Measurements from ENCODE around the gene IL12A. TPM values are rescaled to one million over a fixed set of nuclear protein-coding genes. Genes with fewer than 3 reads are reported as not detected.

Gene IL12A
- 0.29 TPM for total RNA-seq
- long read RNA-seq = 0 reads

DNA sequence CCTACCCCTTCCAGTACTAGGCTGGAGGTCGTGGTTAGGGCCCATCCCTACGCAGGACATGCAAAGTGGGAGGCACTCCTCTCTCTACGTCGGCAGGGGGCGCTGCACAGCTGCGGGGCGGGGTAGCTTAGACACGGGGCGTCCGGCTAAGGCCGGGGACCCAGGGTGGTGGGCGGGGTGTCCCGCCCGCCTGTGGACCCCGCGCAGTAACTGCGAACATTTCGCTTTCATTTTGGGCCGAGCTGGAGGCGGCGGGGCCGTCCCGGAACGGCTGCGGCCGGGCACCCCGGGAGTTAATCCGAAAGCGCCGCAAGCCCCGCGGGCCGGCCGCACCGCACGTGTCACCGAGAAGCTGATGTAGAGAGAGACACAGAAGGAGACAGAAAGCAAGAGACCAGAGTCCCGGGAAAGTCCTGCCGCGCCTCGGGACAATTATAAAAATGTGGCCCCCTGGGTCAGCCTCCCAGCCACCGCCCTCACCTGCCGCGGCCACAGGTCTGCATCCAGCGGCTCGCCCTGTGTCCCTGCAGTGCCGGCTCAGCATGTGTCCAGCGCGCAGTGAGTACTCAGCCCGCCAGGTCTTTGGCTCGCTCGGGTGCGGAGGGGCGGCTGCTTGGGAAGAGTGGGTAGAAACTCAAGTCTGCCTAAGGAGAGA, at the start of gene IL12A:
TSS of gene IL12A (plus strand) at position 219 of the 655 bp plus-strand sequence.
- DNase-seq (ENCODE audit: low spot score) = peak; percentile 93

DNA sequence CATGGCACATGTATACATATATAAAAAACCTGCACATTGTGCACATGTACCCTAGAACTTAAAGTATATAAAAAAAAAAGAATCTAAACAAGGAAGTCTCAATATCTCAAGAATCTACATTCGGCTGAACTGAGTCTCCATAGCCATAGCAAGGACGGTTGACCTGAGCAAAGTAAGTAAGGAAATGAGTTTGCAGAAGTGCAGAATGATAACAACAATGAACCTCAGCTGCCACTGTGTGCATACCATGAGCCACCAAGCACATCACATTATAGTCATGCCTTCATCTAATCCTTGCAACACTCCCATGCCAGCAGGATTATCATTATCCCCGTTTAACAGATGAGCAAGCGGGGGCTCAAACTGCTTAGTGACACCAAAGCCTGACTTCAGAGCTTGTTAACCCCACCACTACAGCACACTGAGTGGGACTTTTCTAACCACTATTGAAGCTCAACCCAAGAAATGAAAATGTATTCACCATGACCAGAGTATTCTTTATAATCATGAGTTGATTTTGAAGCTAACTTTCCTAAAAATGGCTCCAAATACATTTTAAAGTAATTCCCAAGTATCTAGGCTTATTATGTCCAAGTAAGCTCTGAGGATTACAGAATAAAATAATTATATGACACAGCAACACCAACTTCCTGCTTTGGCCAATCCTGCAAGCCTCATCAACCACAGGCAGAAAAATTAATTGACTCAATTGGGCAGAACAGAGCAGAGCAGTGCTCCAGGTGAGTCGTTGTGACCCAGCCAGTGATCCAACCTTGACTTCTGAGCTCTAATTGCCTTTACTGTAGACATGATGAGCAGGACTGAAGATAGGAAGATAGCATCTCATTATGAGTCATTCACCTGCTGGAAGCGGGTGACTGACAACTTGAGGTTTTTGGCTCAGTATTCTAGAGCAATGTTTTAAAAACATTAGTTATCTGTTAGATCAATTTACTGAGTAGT, 47.3 kb upstream of the IL12A start:
- DNase-seq (ENCODE audit: low spot score) = no peak

DNA sequence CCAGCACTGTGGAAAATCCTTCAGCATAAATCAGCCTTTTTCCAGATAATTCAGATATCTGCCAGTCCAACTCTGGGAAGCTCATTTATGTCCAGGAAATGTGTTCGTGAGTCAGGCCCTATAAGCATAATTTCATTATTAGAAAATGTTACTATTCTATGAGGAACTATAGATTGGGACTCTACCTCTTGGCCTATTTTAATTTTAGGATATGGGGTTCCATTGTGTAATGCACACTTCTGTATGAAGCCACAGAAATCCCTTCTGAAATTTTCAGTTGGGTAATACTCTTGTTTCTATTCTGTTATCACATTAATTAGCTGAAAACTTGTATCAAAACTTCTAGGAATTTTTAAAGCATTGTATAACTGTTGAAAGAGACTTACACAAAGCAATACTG, 43.9 kb upstream of the IL12A start:
- DNase-seq (ENCODE audit: low spot score) = no peak

DNA sequence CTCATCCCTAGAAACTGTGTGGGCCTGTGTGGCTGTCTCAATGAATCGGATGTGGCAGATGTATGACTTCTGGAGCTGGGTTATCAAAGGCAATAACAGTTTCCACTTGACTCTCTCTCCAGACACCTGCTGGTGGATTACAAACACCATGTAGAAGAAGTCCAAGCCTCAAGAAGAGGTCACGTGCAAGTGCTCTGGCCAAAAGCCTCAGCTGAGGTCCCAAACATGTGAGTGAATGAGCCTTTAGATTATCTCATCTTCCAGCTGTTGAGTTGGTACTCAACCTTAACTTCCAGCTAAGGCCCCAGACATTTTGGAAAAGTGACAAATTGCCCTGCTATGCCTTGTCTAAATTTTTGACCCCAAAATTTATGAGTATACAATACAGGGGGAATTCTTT, 42.7 kb upstream of the IL12A start:
- no peak for DNase-seq (ENCODE audit: low spot score)

DNA sequence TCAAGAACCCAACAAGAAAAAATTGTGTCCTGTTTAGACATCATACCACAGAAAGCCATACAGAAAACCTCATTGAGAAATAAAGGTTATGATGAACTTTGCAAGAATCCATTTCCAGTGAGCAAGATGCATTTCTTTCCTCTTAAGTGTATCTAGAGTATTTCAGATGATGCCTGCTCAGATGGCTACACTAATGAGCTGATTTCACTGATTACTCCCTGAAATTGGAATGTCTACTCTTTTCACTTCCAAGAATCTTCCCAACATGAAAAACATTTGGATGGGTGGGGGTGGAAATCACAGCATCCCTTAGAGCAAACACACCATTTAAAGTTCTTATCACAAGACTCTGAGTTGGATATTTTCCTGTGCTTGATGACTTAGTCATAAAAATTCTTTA, 41.4 kb upstream of the IL12A start:
- DNase-seq (ENCODE audit: low spot score) = no peak

DNA sequence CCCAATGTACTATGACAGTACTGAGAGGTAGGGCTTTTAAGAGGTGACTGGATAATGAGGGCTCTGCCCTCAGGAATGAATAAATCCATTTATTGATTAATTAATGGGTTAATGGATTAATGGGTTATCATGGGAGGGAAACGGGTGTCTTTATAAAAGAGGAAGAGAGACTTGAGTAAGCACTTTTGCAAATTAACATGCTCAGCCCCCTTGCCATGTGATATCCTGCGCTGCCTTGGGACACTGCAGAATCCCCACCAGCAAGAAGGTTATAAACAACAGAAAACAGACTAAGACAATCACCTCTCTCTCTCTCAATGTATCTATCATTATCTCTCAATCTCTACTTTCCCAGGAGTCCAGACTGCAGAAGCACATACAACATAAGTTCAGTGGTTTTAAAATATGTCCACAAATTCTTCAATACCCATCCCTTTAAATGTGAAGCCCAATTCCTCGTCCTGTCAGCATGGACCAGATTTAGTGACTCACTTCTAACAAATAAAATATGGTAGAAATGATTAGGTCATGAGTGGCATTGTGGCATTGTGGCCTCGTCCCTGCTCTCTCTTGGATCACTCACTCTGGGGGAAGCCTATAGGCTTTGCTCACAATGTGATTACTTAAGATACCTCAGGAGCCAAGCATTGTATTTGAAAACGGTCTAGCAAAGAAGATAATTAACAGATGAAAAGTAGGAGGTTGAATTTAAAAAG, 40.0 kb upstream of the IL12A start:
- no peak for DNase-seq (ENCODE audit: low spot score)

DNA sequence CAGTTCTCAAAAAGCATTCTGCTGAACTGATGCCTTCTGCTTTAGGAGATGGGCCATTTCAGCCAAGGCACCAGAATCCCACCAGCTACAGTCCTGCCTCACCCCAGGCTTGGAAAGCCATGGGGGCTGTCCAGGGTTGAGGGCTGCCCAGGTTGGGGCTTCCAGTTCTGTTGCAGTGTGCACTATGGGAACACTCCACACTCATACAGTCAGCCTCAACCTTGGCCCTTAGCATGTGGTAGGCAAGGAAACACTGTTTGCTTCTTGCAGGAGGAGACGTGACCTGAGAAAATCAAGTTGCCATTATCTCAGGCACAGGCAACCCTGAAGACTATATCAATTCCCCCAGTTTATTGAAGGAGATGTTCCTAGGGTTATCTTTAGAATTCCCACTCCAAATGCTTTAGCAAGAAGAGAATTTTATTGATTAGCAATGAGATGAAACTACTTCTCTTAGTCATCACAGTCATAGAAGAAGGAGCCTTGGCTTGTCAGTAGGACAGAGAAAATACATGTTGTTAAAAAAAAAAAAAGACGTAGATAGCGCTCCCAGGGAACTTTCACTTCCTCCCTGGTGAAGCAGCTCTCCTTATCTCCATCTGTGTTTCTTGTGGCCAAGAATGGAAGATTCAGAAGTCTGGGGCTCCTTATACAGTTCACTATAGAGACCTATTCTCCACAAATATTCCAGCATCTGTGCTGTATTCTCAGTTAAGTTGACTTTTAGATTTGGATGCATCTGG, 38.3 kb upstream of the IL12A start:
- no peak for DNase-seq (ENCODE audit: low spot score)

DNA sequence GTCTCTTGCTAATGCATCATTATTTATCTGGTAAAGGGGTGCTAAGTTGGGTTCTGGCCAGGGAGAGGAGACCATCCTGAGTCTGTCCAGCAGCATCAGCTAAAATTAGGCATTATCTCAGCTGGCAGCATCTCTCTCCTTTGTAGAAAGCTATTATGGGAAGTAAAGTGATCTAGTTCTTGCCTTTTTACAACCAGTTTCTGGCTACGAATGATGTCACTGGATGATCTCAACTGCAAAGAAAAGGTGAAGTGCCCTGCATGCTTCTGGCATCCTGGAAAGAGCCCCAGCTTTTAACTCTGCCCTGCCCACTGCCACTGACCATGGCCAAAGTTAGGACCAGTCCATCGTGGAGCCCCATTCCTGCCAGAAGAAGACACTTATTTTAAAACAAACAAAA, 37.1 kb upstream of the IL12A start:
- no peak for DNase-seq (ENCODE audit: low spot score)

DNA sequence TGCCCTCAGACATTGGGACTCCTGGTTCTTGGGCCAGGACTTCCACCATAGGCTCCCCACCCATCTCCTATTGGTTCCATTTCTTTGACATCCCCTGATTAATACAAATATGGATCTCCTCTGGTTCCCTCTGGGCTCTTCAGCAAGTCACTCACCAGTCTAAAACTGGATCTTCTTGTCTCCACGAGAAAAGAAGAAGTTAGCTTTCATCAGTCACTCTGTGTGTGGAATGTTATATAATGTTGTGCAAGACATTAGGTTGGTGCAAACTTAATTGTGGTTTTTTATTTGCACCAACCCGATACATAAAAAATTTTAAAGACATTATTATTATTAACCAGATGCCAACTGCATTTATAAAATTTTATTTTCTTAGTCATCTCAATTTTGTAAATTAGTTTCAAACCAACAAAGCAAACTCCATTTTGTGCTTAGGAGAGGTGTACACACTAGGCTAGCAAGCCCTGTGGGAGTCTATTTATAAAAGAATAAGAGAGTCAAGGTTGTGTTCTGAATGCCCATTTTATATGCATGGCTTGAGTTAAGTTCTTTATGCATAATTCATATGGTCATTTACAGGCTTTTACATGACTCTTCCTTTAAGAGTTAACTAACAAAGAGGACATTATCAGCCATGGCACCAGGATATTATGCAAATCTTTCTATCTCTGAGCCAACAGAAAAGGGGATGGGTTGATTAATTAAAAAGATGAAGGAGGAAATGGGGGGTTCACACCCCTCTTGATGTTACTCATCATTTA, 35.1 kb upstream of the IL12A start:
- no peak for DNase-seq (ENCODE audit: low spot score)

DNA sequence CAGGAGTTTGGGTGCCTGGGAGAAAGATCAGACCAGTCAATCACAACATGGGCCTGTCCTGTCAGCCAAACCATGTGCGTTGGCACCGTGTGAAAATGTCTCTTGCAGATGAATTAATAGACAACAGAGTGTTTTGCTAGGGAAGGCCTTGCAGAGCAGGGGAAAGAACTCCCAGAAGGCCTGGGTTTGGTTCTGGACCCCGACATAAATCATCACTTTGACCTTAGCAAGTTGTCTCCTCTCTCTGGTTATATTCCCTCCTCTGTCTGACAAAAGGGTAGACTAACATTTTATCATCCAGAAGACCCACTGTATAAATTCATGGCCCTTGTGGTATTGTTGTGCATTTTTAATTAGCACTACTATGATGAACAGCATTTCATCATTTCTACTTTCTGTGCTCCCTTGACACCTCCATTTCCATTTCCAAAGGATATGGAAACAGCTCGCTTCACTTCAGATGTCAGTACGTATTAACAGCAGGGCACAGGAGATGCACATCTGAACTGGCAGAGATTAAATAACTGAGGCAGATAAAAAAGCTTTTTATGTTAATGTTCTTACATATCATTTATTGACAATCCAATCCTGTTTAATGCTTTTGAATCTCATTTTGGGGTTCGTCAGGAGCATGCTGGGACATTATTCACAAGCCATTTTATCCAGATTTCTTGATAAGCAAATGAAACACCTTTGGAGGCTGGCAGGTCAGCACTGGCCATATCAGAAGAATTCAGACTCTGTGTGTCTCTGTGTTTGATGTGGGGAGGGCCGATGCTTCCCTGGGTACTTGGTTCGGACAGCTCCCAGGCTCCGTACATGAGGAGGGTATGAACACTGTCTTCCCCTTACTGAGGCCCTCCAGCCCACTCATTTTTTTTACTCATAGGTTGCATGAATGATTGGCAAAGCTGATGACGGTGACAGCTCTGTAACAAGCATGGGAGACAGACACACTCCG, 28.2 kb upstream of the IL12A start:
- DNase-seq (ENCODE audit: low spot score) = no peak

DNA sequence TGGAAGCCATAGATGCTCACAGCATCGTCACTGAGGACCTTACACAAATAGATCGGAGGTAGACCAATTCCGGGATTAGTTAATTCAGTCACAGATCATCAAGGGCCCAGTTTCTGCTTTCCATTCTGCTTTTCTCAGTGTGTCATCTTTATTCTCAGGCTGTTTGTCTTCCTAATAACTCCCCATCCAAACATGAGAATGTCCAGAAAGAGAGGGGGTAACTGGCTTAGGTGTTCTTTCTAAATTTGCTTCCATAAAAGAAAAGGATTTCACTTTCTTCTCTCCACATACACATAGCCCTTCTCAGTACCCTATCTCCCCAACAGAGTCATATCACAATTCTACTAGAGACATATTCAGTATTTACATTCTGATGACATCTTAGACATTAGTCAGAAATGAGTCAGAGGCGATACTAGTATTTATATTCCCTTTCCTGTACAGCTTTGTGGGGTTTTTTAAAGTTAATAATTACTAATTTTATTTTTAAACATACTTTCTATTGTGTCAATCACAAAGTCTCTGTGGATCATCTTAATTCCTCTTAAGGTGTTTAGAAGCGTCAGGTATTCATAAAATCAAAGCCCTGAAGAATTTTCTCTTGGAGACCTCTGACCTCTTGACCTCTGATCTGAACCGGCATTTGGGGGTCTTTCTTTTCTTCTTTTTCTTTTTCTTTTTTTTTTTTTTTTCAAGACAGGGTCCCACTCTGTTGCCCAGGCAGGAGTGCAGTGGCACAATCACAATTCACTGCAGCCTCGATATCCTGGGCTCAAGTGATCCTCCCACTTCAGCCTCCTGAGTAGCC, 24.3 kb upstream of the IL12A start:
- DNase-seq (ENCODE audit: low spot score) = no peak

DNA sequence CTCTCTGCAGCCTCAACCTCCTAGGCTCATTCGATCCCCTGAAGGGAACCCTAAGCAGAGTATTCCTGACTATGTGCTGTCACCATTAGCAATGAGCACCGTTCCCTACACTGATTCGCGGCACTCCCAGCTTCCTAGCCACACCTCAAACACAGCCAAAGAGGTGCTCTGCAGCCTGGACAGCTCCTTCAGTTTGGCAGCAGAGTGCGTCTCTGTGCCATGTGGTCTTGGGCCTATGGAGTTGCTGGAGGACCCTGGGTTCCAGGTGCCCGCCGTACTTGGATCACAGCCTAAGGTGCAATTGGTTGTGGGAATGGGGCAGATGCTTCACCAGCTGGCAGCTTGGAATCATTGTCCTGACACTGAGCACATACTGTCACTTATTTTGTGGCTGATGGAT, 17.3 kb upstream of the IL12A start:
- DNase-seq (ENCODE audit: low spot score) = no peak

DNA sequence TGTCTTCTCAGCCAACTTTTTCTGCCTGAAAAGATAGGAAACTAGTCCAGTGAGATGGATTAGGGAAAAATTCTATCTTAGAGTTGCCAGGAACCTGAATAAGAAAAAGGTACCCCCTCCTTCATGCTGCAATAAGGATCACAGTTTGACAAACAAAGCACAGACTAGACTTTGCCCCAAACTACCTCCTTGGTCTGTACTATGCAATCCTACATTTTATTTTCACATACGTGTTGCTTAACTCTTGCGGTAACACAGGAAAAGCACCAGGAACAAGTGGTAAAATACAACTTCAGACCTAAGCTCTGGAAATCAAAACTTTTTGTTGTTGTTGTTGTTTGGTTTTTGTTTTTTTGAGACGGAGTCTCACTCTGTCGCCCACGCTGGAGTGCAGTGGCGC, 11.3 kb upstream of the IL12A start:
- no peak for DNase-seq (ENCODE audit: low spot score)

DNA sequence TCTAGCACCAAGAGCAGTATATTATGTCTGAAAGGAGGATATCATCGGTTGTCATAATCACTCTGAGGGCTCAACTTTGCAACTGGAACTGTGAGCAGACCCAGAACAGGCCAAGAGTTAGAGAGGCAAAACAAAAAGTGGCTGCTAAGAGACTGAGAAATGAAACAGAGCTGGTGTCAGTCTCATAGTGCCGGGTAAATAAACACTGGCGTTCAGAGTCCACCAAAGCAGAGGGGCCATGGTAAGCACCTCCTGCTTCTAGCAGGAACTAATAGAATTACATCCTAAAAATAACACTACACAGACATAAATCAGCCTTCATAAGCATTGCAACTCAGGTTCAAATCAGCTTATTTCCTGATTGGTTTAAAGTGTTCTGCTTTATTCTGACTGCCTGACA, 10.3 kb upstream of the IL12A start:
- no peak for DNase-seq (ENCODE audit: low spot score)

DNA sequence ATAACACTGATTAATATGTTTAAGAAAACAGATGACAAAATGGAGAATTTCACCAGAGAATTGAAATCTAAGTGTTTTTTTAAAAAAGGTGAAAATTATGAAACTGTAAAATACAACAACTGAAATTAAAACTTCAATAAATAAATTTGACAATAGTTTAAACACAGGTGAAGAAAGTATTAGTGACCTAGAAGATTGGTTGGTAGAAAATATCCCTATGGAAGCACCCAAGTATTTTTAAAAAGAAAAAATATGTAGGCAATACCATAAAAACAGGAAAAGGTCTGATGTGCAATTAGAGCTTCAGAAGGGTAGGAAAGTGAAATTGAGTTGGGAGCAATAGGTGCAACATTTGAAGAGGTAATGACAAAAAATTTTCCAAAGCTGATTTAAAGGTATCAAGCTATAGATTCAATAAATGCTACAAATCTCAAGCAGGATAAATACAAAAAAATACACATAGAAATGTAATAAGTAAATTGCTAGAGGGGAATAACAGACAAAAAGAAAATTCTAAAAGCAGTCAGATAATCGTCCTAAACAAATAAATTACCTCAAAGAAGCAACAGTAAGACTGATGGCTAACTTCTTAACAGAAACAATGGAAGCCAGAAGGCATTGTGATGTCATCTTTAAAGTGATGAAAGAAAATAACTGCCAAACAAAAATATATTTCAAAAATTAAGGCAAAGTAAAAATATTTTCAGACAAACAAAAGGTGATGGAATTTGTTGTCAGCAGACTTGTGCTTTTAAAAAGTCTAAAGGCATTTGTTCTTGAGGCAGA, 9.5 kb upstream of the IL12A start:
- DNase-seq (ENCODE audit: low spot score) = no peak

DNA sequence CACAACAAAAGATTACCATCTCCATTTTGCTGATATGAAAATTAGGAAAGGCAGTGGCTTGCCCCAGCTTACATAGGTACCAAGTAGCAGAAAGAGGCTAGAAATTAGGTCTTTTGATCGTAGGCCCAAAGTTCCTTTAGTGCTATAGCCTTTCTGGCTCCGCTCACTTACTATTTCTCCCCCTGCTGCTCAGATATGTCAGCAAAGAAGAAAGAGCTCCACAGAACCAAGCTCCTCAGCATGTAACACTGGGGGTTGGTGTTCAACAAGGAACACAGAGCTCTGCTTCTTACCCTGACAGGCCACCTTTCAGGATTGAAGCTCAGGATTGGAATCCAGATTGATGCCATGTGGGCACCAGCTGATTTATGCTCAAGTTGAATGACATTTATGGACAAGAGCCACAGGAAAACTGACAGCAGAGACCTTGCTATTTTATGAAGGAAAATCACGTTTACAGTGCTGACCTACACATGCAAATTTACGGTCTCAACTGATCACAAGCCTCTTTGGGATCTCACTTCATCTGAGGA, 6.1 kb upstream of the IL12A start:
- DNase-seq (ENCODE audit: low spot score) = no peak

DNA sequence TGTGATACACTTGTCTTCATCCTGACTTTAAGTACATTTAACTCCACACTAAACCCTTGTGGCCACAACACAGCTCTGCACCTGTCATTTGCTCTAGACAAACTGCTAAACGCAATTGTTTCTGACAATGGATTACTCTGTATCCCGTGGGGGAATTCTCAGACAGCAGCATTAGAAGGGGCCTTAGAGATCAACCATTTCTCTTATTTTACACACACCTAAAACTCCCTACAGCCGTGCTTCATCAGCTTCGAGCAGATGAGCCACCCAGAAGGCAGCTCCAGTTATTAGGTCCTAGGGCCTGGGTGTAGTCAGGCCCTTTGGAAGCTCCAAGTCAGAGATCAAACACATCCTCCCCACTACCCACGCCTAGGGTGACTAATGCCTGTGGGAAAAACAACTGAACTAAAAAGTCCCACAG, 1.3 kb upstream of the IL12A start:
- DNase-seq (ENCODE audit: low spot score) = no peak
